Measurements from ENCODE around the gene NOTCH3. TPM values are rescaled to one million over a fixed set of nuclear protein-coding genes. Genes with fewer than 3 reads are reported as not detected.
A peak's percentile ranks its signal among the peaks of the same experiment; 100 is the strongest.

NOTCH3 gene
- total and polyA plus RNA-seq, 3 experiments from 2014 or later: 0.04 TPM; not detected in 2

DNA sequence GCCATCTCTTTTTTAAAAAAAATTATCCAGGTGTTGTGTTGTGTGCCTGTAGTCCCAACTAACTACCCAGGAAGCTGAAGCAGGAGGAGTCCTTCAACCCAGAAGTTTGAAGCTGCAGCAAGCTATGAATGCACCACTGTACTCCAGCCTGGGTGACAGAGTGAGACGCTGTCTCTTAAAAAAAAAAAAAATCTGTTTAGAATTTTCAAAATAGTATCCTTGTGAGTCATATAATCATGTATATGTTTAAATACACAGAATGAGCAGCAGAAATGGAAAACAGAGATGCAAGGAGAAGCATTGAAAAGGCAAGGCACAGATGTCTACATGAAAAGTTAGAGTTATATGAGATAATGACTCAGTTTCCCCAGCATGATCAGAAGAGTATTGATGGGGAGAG lies 62.4 kb downstream of the NOTCH3 start:
- CTCF ChIA-PET: no interaction called here
- Mint-ChIP-seq H3K36me3 (peaks cover 0 to 11% (median 0%) of the 10 kb centered on the region in 3 donors), H3K27me3 (peaks cover 14 to 30% of the 10 kb centered on the region in 2 donors), H3K4me1 (no peaks in the 10 kb centered on the region), H3K4me3 (no peak overlapping the region), H3K27ac (no peak overlapping the region), H3K9me3 (peaks cover 0 to 9% (median 4%) of the 10 kb centered on the region in 5 donors)
- Histone ChIP-seq H3K36me3 (ENCODE audit: insufficient read depth, low read length) (no peaks in the 10 kb centered on the region), H3K4me1 (ENCODE audit: insufficient read depth, low read length) (no peaks in the 10 kb centered on the region), H3K9me3 (ENCODE audit: low read length) (no peaks in the 10 kb centered on the region), H3K27me3 (ENCODE audit: insufficient read depth, low read length, poor library complexity, severe bottlenecking) (no peaks in the 10 kb centered on the region), H3K4me3 (ENCODE audit: low read length) (no peak overlapping the region), H3K27ac (ENCODE audit: low read depth, low read length) (no peak overlapping the region)
- DNase-seq: no peak
- POLR2A ChIA-PET: no interaction called here

DNA sequence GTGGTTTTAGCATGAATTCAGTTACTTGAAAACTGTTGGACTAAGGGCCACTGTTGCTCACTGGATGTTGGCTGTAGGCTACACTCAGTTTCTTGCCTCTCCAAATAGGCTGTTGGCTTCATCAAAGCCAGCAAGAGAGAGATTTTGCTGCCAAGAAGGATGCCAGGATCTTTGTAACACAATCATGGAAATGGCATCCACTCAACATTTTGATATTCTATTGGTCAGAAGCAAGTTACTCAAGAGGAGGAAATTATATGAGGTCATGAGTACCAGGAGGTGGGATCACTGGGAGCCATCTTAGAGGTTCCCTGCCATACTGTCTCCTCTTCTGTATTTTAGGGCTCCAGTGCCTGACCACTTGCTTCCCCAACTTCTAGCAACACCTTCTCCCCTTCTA lies 63.0 kb downstream of the NOTCH3 start:
- no peaks in the 10 kb centered on the region for H3K4me1 Mint-ChIP-seq

DNA sequence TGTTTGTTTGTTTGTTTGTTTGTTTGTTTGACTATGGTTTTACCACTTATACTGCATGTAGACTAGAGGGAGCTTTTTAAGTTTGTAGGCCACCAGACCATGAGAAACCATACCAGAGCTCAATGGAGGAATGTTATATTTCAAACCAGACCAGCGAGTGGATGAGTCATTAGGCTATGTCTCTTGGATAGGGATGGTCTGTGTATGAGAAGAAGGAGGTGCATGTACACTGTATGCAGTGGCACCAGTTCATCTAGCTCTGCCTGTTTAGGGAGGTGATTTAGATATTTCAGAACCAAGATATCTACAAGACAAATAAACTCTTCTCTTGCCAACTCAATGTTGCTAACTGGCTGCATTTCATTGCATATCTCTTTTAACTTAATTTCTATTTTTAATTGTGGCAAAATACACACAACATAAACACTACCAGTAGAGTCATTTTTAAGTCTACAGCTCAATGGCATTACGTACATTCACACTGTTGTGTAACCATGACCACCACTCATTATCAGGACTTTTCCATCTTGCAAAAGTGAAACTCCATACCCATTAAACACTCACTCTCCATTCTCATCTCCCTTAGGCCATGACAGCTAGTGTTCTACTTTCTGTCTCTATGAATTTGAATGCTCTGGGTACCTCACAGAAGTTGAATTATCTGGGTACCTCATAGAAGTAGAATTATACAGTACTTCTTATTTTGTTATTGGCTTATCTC lies 64.4 kb downstream of the NOTCH3 start:
- CTCF ChIA-PET: interaction anchor here (0.9 kb wide), 1 partner anchor 45 kb away, joined by 3 read pairs; no protein-coding TSS in a partner anchor
- no peak overlapping the region for H3K27ac ChIP-seq (ENCODE audit: low read depth, low read length)
- H3K9me3 Mint-ChIP-seq: peaks cover 0 to 9% (median 4%) of the 10 kb centered on the region in 5 donors
- H3K4me3 ChIP-seq (ENCODE audit: low read length): no peak overlapping the region
- no peak for DNase-seq
- H3K4me1 Mint-ChIP-seq: no peaks in the 10 kb centered on the region
- no peaks in the 10 kb centered on the region for H3K27me3 ChIP-seq (ENCODE audit: insufficient read depth, low read length, poor library complexity, severe bottlenecking)
- POLR2A ChIA-PET: interaction anchor here (0.5 kb wide), 1 partner anchor 45 kb away, joined by 12 read pairs; no protein-coding TSS in a partner anchor
- H3K9me3 ChIP-seq (ENCODE audit: low read length): no peaks in the 10 kb centered on the region
- H3K36me3 Mint-ChIP-seq: peaks cover 0 to 11% (median 0%) of the 10 kb centered on the region in 3 donors
- peaks cover 13 to 36% of the 10 kb centered on the region in 2 donors for H3K27me3 Mint-ChIP-seq
- H3K4me1 ChIP-seq (ENCODE audit: insufficient read depth, low read length): no peaks in the 10 kb centered on the region
- no peaks in the 10 kb centered on the region for H3K36me3 ChIP-seq (ENCODE audit: insufficient read depth, low read length)
- H3K27ac Mint-ChIP-seq: no peak overlapping the region
- no peak overlapping the region for H3K4me3 Mint-ChIP-seq

More for the DNA sequence above, 63.0 kb downstream of the NOTCH3 start:
- Histone ChIP-seq H3K27me3 (ENCODE audit: insufficient read depth, low read length, poor library complexity, severe bottlenecking) (no peaks in the 10 kb centered on the region), H3K4me1 (ENCODE audit: insufficient read depth, low read length) (no peaks in the 10 kb centered on the region), H3K9me3 (ENCODE audit: low read length) (no peaks in the 10 kb centered on the region), H3K36me3 (ENCODE audit: insufficient read depth, low read length) (no peaks in the 10 kb centered on the region), H3K27ac (ENCODE audit: low read depth, low read length) (no peak overlapping the region), H3K4me3 (ENCODE audit: low read length) (no peak overlapping the region)
- H3K4me3 Mint-ChIP-seq: no peak overlapping the region
- CTCF ChIA-PET: no interaction called here
- no peak overlapping the region for H3K27ac Mint-ChIP-seq
- POLR2A ChIA-PET: no interaction called here
- H3K36me3 Mint-ChIP-seq: peaks cover 0 to 11% (median 0%) of the 10 kb centered on the region in 3 donors
- no peak for DNase-seq
- peaks cover 0 to 9% (median 4%) of the 10 kb centered on the region in 5 donors for H3K9me3 Mint-ChIP-seq
- H3K27me3 Mint-ChIP-seq: peaks cover 14 to 33% of the 10 kb centered on the region in 2 donors

DNA sequence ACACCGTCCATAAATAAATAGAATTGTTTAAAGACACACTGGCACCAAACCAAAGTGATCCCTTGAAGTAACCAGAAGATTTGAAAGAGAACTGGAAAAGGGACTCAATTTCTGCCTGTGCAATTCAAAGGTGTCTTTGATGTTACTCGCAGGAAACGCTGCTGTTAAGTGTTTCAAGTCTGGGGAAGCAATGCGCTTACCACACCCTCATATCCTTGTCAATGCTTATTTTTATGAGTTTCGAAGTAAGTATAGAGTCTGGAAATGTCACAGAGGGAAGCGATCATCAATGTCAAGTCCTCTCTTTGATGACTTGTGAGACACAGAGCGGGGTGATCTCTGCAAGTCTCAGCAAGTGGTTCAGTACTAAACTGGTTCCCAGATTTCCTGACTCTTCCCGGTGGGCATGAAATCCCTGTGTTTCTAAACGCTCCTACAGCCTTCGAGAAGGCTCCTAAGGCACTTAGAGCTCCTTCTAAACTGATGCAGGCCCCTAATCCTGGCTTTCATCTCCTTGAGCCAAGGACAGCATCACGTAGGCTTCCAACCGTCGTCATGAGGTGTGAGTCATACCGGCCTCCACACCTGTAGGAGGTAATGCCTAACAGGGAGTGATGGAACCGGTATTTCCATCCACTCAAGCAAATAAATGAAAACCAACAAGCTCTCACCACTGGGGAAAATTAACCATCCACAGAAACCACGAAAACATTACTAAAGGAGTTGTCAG lies 70.8 kb downstream of the NOTCH3 start:
- H3K9me3 ChIP-seq (ENCODE audit: low read length): no peaks in the 10 kb centered on the region
- H3K27me3 ChIP-seq (ENCODE audit: insufficient read depth, low read length, poor library complexity, severe bottlenecking): no peaks in the 10 kb centered on the region
- peaks cover 20% of the 10 kb centered on the region for H3K4me1 ChIP-seq (ENCODE audit: insufficient read depth, low read length)
- H3K27ac Mint-ChIP-seq: no peak overlapping the region
- peak overlapping the region; percentile 18 for H3K4me3 ChIP-seq (ENCODE audit: low read length)
- peak overlapping the region in 2 of 7 donors; percentile 48 to 53 for H3K4me3 Mint-ChIP-seq
- H3K9me3 Mint-ChIP-seq: peaks cover 0 to 2% (median 0%) of the 10 kb centered on the region in 5 donors
- H3K27ac ChIP-seq (ENCODE audit: low read depth, low read length): no peak overlapping the region
- no peaks in the 10 kb centered on the region for H3K36me3 ChIP-seq (ENCODE audit: insufficient read depth, low read length)
- peak in 1 of 5 donors; percentile 49 for DNase-seq
- ChIA-PET CTCF (interaction anchor here (1.4 to 1.5 kb wide), 2 partner anchors 29 to 38 kb away, joined by 3 to 4 read pairs; no protein-coding TSS in a partner anchor), POLR2A (no interaction called here)
- H3K27me3 Mint-ChIP-seq: peaks cover 16 to 25% of the 10 kb centered on the region in 2 donors
- H3K36me3 Mint-ChIP-seq: peaks cover 0 to 9% (median 0%) of the 10 kb centered on the region in 3 donors
- peaks cover 8 to 28% (median 15%) of the 10 kb centered on the region in 3 donors for H3K4me1 Mint-ChIP-seq

DNA sequence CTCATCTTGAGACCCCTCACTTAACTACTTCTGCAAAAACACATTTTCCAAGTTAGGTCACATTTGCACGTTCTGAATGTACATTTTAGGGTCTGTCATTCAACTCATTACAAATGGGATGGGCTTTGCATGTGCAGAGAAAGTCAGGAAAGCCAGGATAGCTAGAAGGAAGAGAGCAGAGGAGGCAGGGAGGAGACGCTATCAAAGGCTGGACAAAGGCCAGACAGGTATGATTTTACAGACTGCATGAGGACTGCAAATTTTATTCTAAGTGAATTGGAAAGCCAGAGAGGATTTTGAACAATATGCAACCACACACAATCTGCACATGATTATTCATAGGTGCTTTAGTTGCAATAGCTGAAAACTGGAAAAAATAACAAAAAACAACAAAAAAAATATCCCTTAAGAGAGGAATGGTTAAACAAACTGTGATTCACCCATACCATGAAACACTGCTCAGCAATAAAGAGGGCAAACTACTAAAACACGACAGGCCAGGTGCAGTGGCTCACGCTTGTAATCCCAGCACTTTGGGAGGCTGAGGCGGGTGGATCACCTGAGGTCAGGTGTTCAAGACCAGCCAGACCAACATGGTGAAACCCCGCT lies 72.5 kb downstream of the NOTCH3 start:
- Histone ChIP-seq H3K9me3 (ENCODE audit: low read length) (no peaks in the 10 kb centered on the region), H3K36me3 (ENCODE audit: insufficient read depth, low read length) (no peaks in the 10 kb centered on the region), H3K27ac (ENCODE audit: low read depth, low read length) (no peak overlapping the region), H3K4me1 (ENCODE audit: insufficient read depth, low read length) (peaks cover 32% of the 10 kb centered on the region), H3K4me3 (ENCODE audit: low read length) (no peak overlapping the region), H3K27me3 (ENCODE audit: insufficient read depth, low read length, poor library complexity, severe bottlenecking) (no peaks in the 10 kb centered on the region)
- H3K27ac Mint-ChIP-seq: peak overlapping the region in 1 of 8 donors; percentile 46
- peaks cover 16 to 24% of the 10 kb centered on the region in 2 donors for H3K27me3 Mint-ChIP-seq
- no peak for DNase-seq
- no peak overlapping the region for H3K4me3 Mint-ChIP-seq
- POLR2A ChIA-PET: no interaction called here
- peaks cover 0 to 2% (median 0%) of the 10 kb centered on the region in 5 donors for H3K9me3 Mint-ChIP-seq
- peaks cover 0 to 13% (median 0%) of the 10 kb centered on the region in 3 donors for H3K36me3 Mint-ChIP-seq
- CTCF ChIA-PET: no interaction called here
- H3K4me1 Mint-ChIP-seq: peaks cover 17 to 39% (median 32%) of the 10 kb centered on the region in 3 donors

DNA sequence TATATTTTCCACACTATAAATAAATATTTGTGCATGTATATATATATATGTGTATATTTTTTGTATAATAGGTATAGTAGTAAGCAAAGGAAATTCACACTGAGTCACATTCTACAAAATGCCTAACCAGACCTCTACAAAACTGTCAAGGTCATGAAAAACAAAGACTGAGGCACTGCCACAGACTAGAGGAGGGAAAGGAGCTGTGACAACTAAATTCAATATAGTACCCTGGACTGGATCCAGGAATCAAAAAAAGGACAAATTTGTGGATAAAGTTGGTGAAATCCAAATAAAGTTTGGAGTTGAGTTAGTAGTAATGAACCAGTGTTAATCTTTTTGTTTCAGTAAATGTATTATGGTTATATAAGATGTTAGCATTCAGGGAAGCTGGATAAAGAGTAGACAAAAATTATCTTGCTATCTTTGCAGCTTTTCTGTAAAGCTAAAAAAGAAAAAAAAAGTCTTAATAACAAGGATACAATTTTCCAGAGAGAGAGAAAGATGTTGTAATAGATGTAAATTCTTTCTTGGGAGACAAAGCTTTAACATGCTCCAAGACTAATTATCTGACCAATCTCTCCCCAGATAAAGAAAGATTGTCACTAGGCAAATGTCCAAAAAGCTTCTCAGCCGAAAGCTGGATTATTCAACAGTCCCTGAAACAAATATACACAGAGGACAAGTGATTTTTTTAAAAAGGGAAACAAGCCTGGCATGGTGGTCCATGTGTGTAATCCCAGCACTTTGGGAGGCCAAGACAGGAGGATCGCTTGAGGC lies 74.5 kb downstream of the NOTCH3 start:
- CTCF ChIA-PET: interaction anchor here (1.9 kb wide), 1 partner anchor 23 kb away, joined by 5 read pairs; no protein-coding TSS in a partner anchor
- H3K9me3 ChIP-seq (ENCODE audit: low read length): no peaks in the 10 kb centered on the region
- peaks cover 0 to 27% (median 0%) of the 10 kb centered on the region in 3 donors for H3K36me3 Mint-ChIP-seq
- H3K4me1 Mint-ChIP-seq: peaks cover 17 to 39% (median 35%) of the 10 kb centered on the region in 3 donors
- POLR2A ChIA-PET: interaction anchor here (1.3 kb wide), 1 partner anchor 253 kb away, joined by 3 read pairs; no protein-coding TSS in a partner anchor
- peaks cover 32% of the 10 kb centered on the region for H3K4me1 ChIP-seq (ENCODE audit: insufficient read depth, low read length)
- no peaks in the 10 kb centered on the region for H3K36me3 ChIP-seq (ENCODE audit: insufficient read depth, low read length)
- no peak overlapping the region for H3K4me3 ChIP-seq (ENCODE audit: low read length)
- H3K9me3 Mint-ChIP-seq: no peaks in the 10 kb centered on the region
- H3K27ac Mint-ChIP-seq: peak overlapping the region in 3 of 8 donors; percentile 6 to 96 (median 32)
- peak overlapping the region in 1 of 7 donors; percentile 99 for H3K4me3 Mint-ChIP-seq
- no peak for DNase-seq
- H3K27me3 ChIP-seq (ENCODE audit: insufficient read depth, low read length, poor library complexity, severe bottlenecking): no peaks in the 10 kb centered on the region
- H3K27ac ChIP-seq (ENCODE audit: low read depth, low read length): no peak overlapping the region
- peaks cover 16 to 17% of the 10 kb centered on the region in 2 donors for H3K27me3 Mint-ChIP-seq

Measured in CD8-positive, alpha-beta memory T cell (primary cell).